ENCODE data around the gene PREX1. TPM values are rescaled to one million over a fixed set of nuclear protein-coding genes. Genes with fewer than 3 reads are reported as not detected.

PREX1 gene
- total RNA-seq, 1 experiment from 2014 or later = 20.0 TPM

DNA sequence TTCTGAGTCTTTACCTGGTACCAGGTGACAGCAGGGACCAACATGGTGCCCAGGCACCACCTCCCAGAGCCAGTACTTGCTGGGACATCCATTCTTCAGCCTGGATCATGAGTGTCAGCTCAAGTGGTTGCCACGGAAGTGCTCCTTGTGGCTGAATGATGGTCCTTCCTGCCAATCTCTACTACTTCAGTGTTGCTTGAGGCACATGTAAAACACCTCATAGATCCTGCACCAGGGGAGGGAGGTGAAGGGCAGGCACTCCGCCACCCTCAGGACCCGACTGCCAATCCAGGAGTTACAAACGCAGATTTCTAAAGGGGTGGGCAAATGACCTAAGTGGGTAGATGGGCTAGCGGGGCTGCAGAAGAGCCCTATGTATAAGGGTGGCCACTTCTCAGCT lies 226.0 kb downstream of the PREX1 start:
- H3K4me1 ChIP-seq (ENCODE audit: control insufficient read depth, insufficient read depth, low read length) = no peaks in the 10 kb centered on the region; the same call in 1 of the 2 replicates
- TF ChIP-seq SIN3A (IDR thresholded peaks at IDR 0.05; ENCODE audit: borderline replicate concordance, insufficient read depth, low read depth, low read length) (no peak), POLR2AphosphoS5 (IDR thresholded peaks at IDR 0.05; ENCODE audit: low read depth, low read length) (no peak), REST (IDR thresholded peaks at IDR 0.05; ENCODE audit: insufficient read depth in 1 of 2, low read depth in 2 of 2, low read length in 1 of 2) (no peak), TCF7L2 (IDR thresholded peaks at IDR 0.05; ENCODE audit: low read depth, low read length) (no peak), CTCF (IDR thresholded peaks at IDR 0.05) (no peak)
- DNase-seq (ENCODE audit: low read depth, low spot score) (no peak), ATAC-seq (no peak)
- ChIA-PET POLR2A (no interaction called here), CTCF (no interaction called here)
- H3K27me3 ChIP-seq (ENCODE audit: control insufficient read depth, insufficient read depth, low read length) = no peaks in the 10 kb centered on the region; the same call in 1 of the 2 replicates
- H3K36me3 ChIP-seq (ENCODE audit: control insufficient read depth, insufficient read depth, low read length) = no peaks in the 10 kb centered on the region
- in situ Hi-C loops (cut with HindIII; ENCODE audit: low pct_unique_long_range_greater_than_20kb, low sequenced_read_pairs) = no loop called here
- H3K9me3 ChIP-seq (ENCODE audit: control insufficient read depth, insufficient read depth, low read depth, low read length) = no peaks in the 10 kb centered on the region
- no peak overlapping the region for H3K4me3 ChIP-seq (ENCODE audit: low read depth in 2 of 2, low read length in 2 of 2)
- BruUV-seq (replicated peaks) = no TSS peak
- H3K27ac ChIP-seq (ENCODE audit: low read length) = no peak overlapping the region
- intact Hi-C loops (cut with micrococcal nuclease; ENCODE audit: unreplicated experiment) = no loop called here

- in situ Hi-C loops (cut with HindIII; ENCODE audit: low pct_unique_long_range_greater_than_20kb, low sequenced_read_pairs) = no loop called here
- ChIA-PET POLR2A (no interaction called here), CTCF (no interaction called here)
- H3K4me1 ChIP-seq (ENCODE audit: control insufficient read depth, insufficient read depth, low read length) = no peaks in the 10 kb centered on the region; the same call in 1 of the 2 replicates
- no peaks in the 10 kb centered on the region; the same call in 1 of the 2 replicates for H3K27me3 ChIP-seq (ENCODE audit: control insufficient read depth, insufficient read depth, low read length)
- no TSS peak for BruUV-seq (replicated peaks)
- H3K4me3 ChIP-seq (ENCODE audit: low read depth in 2 of 2, low read length in 2 of 2) = no peak overlapping the region
- H3K9me3 ChIP-seq (ENCODE audit: control insufficient read depth, insufficient read depth, low read depth, low read length) = no peaks in the 10 kb centered on the region
- intact Hi-C loops (cut with micrococcal nuclease; ENCODE audit: unreplicated experiment) = no loop called here
- H3K36me3 ChIP-seq (ENCODE audit: control insufficient read depth, insufficient read depth, low read length) = no peaks in the 10 kb centered on the region
- DNase-seq (ENCODE audit: low read depth, low spot score) (no peak), ATAC-seq (no peak)
- no peak overlapping the region for H3K27ac ChIP-seq (ENCODE audit: low read length)
- no peak for TF ChIP-seq POLR2AphosphoS5 (IDR thresholded peaks at IDR 0.05; ENCODE audit: low read depth, low read length)
- no peak for TF ChIP-seq REST (IDR thresholded peaks at IDR 0.05; ENCODE audit: insufficient read depth in 1 of 2, low read depth in 2 of 2, low read length in 1 of 2)
- TF ChIP-seq SIN3A (IDR thresholded peaks at IDR 0.05; ENCODE audit: borderline replicate concordance, insufficient read depth, low read depth, low read length) = no peak
- TF ChIP-seq TCF7L2 (IDR thresholded peaks at IDR 0.05; ENCODE audit: low read depth, low read length) = no peak
- no peak for TF ChIP-seq CTCF (IDR thresholded peaks at IDR 0.05)
Observed at GRCh38 chr20:48600470-48600945, 227.3 kb downstream of the PREX1 start.

Measured in Panc1 (cell line).